DMS53 treated with DMSO at 0.1 percent for 48 hours (cell line): ENCODE measurements around the gene TPM2.
"Not testable (repeated sequence)": the region's sequence is repeated elsewhere in the genome, so short reads cannot be mapped to it uniquely, and the experiment has no call there.

Experiments used
- DNase-seq: peaks from one replicate; lab custom pipeline; 2025; ENCODE audit not compliant: unreplicated experiment; lab: John Stamatoyannopoulos, UW

Gene TPM2

GRCh38 chr9:35656831-35657545, 32.7 kb downstream of the TPM2 start:
- DNase-seq = peak; percentile 38

GRCh38 chr9:35656348-35656747, 33.4 kb downstream of the TPM2 start:
- DNase-seq = no peak

- no peak for DNase-seq
These were observed 36.1 kb downstream of the TPM2 start for GRCh38 chr9:35653611-35654010.

DNA sequence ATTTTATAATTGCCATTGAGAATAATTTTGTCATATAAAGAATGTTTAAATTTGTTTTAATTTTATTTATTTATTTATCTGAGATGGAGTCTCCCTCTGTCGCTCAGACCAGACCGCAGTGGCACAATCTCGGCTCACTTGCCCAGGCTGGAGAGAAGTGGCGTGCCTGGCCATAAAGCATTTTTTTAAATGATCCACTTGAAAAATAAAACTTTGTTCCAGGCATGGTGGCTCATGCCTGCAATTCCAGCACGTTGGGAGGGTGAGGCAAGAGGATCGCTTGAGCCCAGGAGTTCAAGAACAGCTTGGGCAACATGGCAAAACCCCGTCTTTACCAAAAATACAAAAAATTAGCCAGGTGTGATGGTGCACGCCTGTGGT, 36.9 kb downstream of the TPM2 start:
- DNase-seq = no peak

DNA sequence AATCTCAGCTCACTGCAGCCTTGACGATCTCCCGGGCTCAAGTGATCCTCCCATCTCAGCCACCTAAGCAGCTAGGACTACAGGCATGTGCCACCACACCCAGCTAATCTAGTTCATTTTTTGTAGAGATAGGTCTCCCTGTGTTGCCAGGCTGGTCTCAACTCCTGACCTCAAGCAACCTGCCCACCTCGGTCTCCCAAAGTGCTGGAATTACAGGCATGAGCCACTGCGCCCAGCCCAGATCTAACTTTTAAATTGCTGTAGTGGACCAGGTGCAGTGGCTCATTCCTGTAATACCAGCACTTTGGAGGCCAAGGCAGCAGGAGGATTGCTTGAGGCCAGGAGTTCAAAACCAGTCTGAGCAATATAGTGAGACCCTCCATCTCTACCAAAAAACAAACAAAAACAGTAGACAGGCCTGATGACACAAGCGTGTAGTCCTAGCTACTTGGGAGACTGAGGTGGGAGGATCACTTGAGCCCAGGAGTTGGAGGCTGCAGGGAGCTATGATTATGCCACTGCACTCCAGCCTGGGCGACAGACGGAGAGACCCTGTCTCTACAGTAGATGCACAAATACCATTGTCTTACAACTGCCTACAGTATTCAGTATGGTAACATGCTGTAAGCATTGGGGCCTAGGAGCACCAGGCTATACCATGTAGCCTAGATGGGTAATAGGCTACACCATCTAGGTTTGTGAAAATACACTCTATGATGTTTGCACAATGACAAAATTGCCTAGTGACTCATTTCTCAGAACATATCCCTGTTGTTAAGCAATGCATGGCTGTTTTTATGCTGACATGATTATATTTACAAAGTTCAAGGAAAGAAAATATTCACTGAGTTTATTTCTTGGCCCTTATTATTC, 37.5 kb downstream of the TPM2 start:
- DNase-seq = peak; percentile 54

DNA sequence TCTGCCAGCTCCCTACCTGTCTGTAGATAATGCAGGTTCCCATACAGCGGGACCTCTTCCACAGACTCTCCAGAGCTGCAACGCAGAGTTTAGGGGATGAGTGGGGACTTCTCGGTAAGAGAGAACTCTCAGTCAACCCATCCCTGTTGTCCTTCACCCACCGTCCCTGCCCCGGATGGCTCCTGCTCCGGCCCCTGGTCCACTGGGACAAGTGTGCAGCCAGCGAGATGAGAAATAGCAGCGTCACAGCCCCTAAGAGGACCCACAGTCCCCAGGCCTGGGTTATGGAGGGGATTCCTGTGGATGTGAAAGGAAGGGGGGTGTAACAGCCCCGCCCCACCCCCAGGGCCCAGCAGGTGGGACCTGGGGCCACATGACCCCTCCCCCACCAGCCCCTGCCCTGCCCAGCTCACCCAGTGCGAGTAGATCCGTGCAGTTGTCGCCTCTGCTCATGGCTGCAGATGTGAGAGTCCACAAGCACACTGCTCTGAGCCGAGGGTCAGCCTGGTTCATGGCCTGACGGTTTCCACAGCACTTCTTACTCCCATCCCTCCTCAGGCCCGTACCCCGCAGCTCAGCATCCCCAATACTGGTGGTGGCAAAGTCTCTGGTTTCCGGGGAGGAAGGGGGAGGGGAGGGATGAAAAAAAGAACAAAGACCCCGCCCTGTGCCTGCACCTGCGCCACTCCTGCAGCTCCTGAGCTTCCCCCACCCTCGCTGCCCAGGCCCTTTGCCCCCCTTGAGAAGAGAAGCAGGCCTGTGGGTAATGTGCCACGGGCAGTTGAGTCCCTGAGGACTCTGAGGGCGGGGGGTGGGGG, 39.2 kb downstream of the TPM2 start, which contains the start of gene SIT1:
TSS of gene SIT1 (minus strand) at position 591 of the 818 bp plus-strand sequence. CDS start at position 513, 78 bp downstream.
- DNase-seq = no peak

- DNase-seq = no peak
These were observed 40.0 kb downstream of the TPM2 start for GRCh38 chr9:35649431-35650340.

DNA sequence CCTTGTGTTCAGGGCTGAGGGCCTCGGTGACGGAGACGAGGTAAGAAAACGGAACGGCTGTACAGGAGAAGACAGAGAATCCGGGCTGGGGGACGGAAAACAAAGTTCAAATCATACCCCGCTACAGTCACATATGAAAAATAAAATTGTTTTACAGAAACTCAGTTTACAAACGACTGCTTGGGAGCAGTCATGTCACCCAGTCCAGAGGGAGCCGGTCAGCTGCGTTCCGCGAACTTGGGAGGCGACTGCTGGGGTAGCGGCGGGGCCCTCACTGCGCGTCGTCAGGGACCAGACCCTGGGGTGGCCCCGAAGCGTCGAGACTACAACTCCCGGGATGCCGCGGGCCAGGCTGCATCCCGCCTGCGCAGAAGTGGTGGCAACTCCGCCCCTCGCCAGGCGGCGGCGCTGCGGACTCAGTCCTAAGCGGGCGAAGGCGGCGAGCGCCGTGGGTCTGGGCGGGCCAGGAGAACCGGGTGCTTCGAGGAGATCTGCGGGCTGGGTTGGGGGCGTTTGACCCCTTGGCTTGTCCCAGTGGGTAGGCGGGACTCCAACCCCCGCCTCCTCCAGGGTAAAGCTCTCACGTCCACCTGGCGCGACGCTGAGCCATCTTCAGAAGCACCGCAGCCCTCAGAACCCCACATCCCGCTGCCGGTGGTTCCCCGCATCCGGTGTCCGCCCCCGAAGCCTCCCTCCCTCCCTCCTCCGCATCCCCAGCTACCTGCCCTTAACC, 43.0 kb downstream of the TPM2 start:
- DNase-seq = peak; percentile 61

DNA sequence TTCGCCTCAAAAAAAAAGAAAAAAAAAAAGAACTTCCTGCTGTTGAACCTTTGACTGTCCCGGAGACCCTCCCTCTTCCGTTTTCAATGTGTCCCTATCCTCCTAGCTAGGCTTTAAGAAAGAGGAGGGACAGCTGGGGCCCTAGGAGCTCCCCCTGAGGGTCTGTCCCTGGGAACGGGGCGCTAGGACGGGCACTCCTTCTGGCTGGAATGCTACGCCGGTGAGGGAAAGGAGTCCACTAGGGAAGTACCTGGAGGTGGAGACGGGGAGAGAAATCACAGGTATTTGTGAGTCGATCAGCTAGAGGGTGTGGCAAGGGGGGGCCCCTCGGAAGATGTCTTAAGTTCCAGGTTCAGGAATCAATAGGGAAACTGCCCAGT, 43.6 kb downstream of the TPM2 start:
- DNase-seq = no peak

GRCh38 chr9:35645736-35646135, 44.0 kb downstream of the TPM2 start:
- not testable (repeated sequence) for DNase-seq

- DNase-seq = no peak
These were observed 46.7 kb downstream of the TPM2 start for GRCh38 chr9:35643046-35643445.

- DNase-seq = not testable (repeated sequence)
These were observed 48.2 kb downstream of the TPM2 start for GRCh38 chr9:35641478-35641877.

DNA sequence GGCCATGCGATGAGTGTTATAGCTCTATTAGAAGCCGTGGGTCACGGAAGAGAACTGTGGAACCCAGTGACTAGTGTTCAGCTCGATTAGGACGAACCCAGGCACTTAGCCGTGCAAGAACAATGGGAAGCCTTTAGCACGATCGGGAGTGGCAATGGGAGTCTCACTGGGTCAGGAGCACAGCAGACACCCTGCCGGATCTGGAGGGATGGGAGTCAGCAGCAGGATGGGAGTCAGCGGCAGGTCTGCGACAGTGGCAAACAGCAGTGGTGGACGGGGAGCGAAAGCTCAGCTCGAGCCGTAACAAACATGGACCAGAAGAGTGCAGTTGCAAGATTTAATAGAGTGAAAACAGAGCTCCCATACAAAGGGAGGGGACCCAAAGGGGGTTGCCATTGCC, 49.3 kb downstream of the TPM2 start:
- not testable (repeated sequence) for DNase-seq

DNA sequence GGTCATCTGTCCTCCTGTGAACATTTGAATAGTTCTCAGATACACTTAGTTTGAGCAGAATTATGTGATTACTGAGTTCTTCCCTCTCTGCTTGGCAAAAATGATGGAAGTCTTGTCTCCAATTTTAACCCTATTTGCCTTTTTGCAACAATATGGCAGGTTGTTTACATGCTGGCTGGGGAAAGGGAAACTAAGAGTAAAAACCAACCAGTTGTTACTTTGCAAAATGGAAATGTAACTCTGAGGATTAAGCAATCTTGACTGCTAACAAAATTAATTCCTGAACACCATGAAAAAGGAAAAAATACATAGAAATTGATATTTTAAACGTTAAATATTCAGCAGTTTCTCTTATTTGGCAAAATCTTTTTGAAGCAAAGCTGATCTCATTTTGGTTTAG, 50.1 kb downstream of the TPM2 start:
- no peak for DNase-seq

- DNase-seq = not testable (repeated sequence)
These were observed 50.5 kb downstream of the TPM2 start for GRCh38 chr9:35639225-35639624.

- not testable (repeated sequence) for DNase-seq
These were observed 51.0 kb downstream of the TPM2 start for GRCh38 chr9:35638751-35639150.

- DNase-seq = not testable (repeated sequence)
These were observed 52.2 kb downstream of the TPM2 start for GRCh38 chr9:35637427-35637955.

DNA sequence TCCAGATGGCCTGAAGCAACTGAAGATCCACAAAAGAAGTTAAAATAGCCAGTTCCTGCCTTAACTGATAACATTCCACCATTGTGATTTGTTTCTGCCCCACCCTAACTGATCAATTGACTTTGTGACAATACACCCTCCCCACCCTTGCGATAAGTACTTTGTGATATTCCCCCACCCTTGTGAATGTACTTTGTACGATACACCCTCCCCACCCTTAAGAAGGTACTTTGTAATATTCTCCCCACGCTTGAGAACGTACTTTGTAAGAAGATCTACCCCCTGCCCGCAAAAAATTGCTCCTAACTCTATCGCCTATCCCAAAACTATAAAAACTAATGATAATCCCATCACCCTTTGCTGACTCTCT, 52.9 kb downstream of the TPM2 start:
- DNase-seq = not testable (repeated sequence)

DNA sequence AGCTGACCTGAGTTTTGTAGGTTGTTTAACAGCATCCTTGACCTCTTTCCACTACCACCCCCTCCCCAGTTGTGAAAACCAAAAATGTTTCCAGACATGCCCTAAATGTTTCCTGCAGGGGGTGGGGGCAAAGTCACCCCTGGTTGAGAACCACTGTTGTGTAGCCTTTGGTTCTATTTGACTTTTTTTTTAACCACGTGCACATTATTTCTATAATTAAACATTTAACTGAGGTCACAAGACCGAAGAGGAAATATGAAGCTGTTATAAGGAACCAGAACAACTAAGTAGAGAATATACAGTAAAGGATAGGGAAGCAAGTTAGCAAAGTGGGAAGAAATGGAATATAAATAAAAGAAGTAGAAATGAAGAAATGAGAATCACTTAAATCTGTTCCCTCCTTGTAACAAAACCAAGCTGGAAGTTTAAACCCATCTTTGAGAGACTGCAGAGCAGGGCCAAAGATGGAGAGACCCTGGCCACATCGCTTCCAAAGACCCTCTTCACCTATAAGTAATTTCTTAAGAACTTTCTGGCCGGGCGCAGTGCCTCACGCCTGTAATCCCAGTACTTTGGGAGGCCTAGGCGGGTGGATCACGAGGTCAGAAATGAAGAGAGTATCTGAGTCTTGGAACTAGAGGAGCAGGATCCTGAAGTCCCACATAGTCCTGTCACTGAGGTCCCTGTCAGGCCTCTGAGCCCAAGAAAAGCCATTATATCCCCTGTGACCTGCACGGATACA, 53.4 kb downstream of the TPM2 start:
- DNase-seq = no peak
